Naive B cell (primary cell): ENCODE data around the gene LBX1. TPM values are rescaled to one million over a fixed set of nuclear protein-coding genes. Genes with fewer than 3 reads are reported as not detected.
A peak's percentile ranks its signal among the peaks of the same experiment; 100 is the strongest.

Experiments
- ATAC-seq, 2 donors: fragments of 150-1000 bp; cut with Tn5 transposase; 2 replicates each; pipeline ENCODE4 v1.10.0; 2021; ENCODE audit warnings: low read depth in 2 of 2, mild to moderate bottlenecking in 2 of 2, moderate library complexity in 2 of 2
- DNase-seq: peaks from one replicate; pipeline ENCODE4 v3.0.0; 2022
- H3K27ac Mint-ChIP-seq, 6 donors: one replicate each; pipeline ENCODE4 v1.8.0; 2020 to 2022; ENCODE audit warnings: mild to moderate bottlenecking in 6 of 6, mixed read lengths in 6 of 6, moderate library complexity in 5 of 6, inconsistent platforms in 2 of 6
- H3K27me3 Mint-ChIP-seq, 3 donors: one replicate each; pipeline ENCODE4 v1.8.0; 2021 to 2022; ENCODE audit warnings: mixed read lengths in 3 of 3, mild to moderate bottlenecking in 1 of 3
- H3K36me3 Mint-ChIP-seq, 2 donors: one replicate each; pipeline ENCODE4 v1.8.0; 2020 to 2022; ENCODE audit warnings: mixed read lengths in 2 of 2, inconsistent platforms in 1 of 2, mild to moderate bottlenecking in 1 of 2
- H3K4me1 Mint-ChIP-seq, 3 donors: one replicate each; pipeline ENCODE4 v1.8.0; 2020 to 2022; ENCODE audit warnings: mixed read lengths in 3 of 3, inconsistent platforms in 1 of 3, mild to moderate bottlenecking in 1 of 3, moderate library complexity in 1 of 3
- H3K4me3 Mint-ChIP-seq, 8 donors: one replicate each; pipeline ENCODE4 v1.8.0; 2020 to 2022; ENCODE audit warnings: mild to moderate bottlenecking in 8 of 8, mixed read lengths in 8 of 8, moderate library complexity in 8 of 8, inconsistent platforms in 2 of 8
- H3K9me3 Mint-ChIP-seq, 7 donors: one replicate each; pipeline ENCODE4 v1.8.0; 2020 to 2022; ENCODE audit warnings: mixed read lengths in 7 of 7, mild to moderate bottlenecking in 5 of 7, inconsistent platforms in 2 of 7, moderate library complexity in 1 of 7
- polyA plus RNA-seq, 6 donors: library from polyadenylated mRNA; unstranded; fragments of 300-500 nt; fragmentation: Illumina TruSeq; gene quantifications; one replicate each; pipeline ENCODE4 v1.2.3, GENCODE V29; 2021; ENCODE audit warnings: low read depth in 6 of 6

Gene LBX1
- polyA plus RNA-seq, 6 donors from 2014 or later, result not detected

GRCh38 chr10:101227429-101228152 lies 1.7 kb downstream of the LBX1 start:
- peaks cover 4 to 16% of the 10 kb centered on the region in 2 donors for H3K36me3 Mint-ChIP-seq
- H3K9me3 Mint-ChIP-seq, result peaks cover 0 to 16% (median 4%) of the 10 kb centered on the region in 7 donors
- DNase-seq (no peak), ATAC-seq (no peak)
- peak overlapping the region in 3 of 6 donors; percentile 87 to 95 (median 91) for H3K27ac Mint-ChIP-seq
- H3K4me3 Mint-ChIP-seq, result peak overlapping the region; percentile 60 to 83 (median 77)
- peaks cover 66 to 89% (median 82%) of the 10 kb centered on the region in 3 donors for H3K27me3 Mint-ChIP-seq
- H3K4me1 Mint-ChIP-seq, result peaks cover 39 to 62% (median 54%) of the 10 kb centered on the region in 3 donors

GRCh38 chr10:101226491-101227428 lies 2.5 kb downstream of the LBX1 start:
- Mint-ChIP-seq H3K9me3 (peaks cover 0 to 16% (median 4%) of the 10 kb centered on the region in 7 donors), H3K36me3 (peaks cover 4 to 16% of the 10 kb centered on the region in 2 donors), H3K4me1 (peaks cover 47 to 69% (median 61%) of the 10 kb centered on the region in 3 donors), H3K27me3 (peaks cover 66 to 89% (median 82%) of the 10 kb centered on the region in 3 donors), H3K27ac (peak overlapping the region in 4 of 6 donors; percentile 29 to 97 (median 50)), H3K4me3 (peak overlapping the region; percentile 60 to 92 (median 86))
- DNase-seq, result no peak
- peak; percentile 22 to 27 for ATAC-seq

- peaks cover 47 to 69% (median 62%) of the 10 kb centered on the region in 3 donors for H3K4me1 Mint-ChIP-seq
- no peak for ATAC-seq
- peaks cover 66 to 89% (median 82%) of the 10 kb centered on the region in 3 donors for H3K27me3 Mint-ChIP-seq
Observed at GRCh38 chr10:101225846-101226421, 3.3 kb downstream of the LBX1 start.

GRCh38 chr10:101224910-101225823 lies 4.1 kb downstream of the LBX1 start:
- Mint-ChIP-seq H3K4me3 (peak overlapping the region; percentile 54 to 92 (median 82)), H3K27me3 (peaks cover 66 to 89% (median 82%) of the 10 kb centered on the region in 3 donors), H3K4me1 (peaks cover 44 to 61% (median 57%) of the 10 kb centered on the region in 3 donors), H3K27ac (peak overlapping the region in 4 of 6 donors; percentile 53 to 97 (median 92)), H3K9me3 (peaks cover 0 to 13% (median 4%) of the 10 kb centered on the region in 7 donors), H3K36me3 (peaks cover 4 to 16% of the 10 kb centered on the region in 2 donors)
- ATAC-seq, result peak; percentile 16 to 26
- no peak for DNase-seq

More at GRCh38 chr10:101225846-101226421, 3.3 kb downstream of the LBX1 start:
- DNase-seq, result no peak
- peaks cover 4 to 16% of the 10 kb centered on the region in 2 donors for H3K36me3 Mint-ChIP-seq
- H3K9me3 Mint-ChIP-seq, result peaks cover 0 to 16% (median 4%) of the 10 kb centered on the region in 7 donors
- peak overlapping the region; percentile 60 to 92 (median 86) for H3K4me3 Mint-ChIP-seq
- peak overlapping the region in 5 of 6 donors; percentile 50 to 97 (median 53) for H3K27ac Mint-ChIP-seq

GRCh38 chr10:101224060-101224909 lies 5.0 kb downstream of the LBX1 start:
- Mint-ChIP-seq H3K36me3 (peaks cover 4 to 16% of the 10 kb centered on the region in 2 donors), H3K27me3 (peaks cover 74 to 90% (median 84%) of the 10 kb centered on the region in 3 donors), H3K27ac (peak overlapping the region in 2 of 6 donors; percentile 63 to 84), H3K4me3 (peak overlapping the region in 5 of 8 donors; percentile 71 to 89 (median 77)), H3K9me3 (peaks cover 0 to 13% (median 4%) of the 10 kb centered on the region in 7 donors), H3K4me1 (peaks cover 42 to 58% (median 56%) of the 10 kb centered on the region in 3 donors)
- ATAC-seq (no peak), DNase-seq (no peak)

- Mint-ChIP-seq H3K27ac (peak overlapping the region in 3 of 6 donors; percentile 52 to 84 (median 63)), H3K36me3 (peaks cover 4 to 16% of the 10 kb centered on the region in 2 donors), H3K27me3 (peaks cover 79 to 93% (median 87%) of the 10 kb centered on the region in 3 donors), H3K9me3 (peaks cover 0 to 15% (median 6%) of the 10 kb centered on the region in 7 donors), H3K4me3 (peak overlapping the region; percentile 64 to 89 (median 76)), H3K4me1 (peaks cover 41 to 55% (median 55%) of the 10 kb centered on the region in 3 donors)
- DNase-seq (no peak), ATAC-seq (no peak)
Observed at GRCh38 chr10:101223274-101224059, 5.8 kb downstream of the LBX1 start.

GRCh38 chr10:101222683-101223273 lies 6.5 kb downstream of the LBX1 start:
- peak; percentile 37 to 43 for ATAC-seq
- Mint-ChIP-seq H3K9me3 (peaks cover 0 to 14% (median 5%) of the 10 kb centered on the region in 7 donors), H3K27ac (peak overlapping the region in 3 of 6 donors; percentile 39 to 63 (median 52)), H3K4me3 (peak overlapping the region; percentile 64 to 89 (median 76)), H3K4me1 (peaks cover 39 to 55% (median 54%) of the 10 kb centered on the region in 3 donors), H3K27me3 (peaks cover 79 to 94% (median 89%) of the 10 kb centered on the region in 3 donors), H3K36me3 (peaks cover 4 to 16% of the 10 kb centered on the region in 2 donors)
- no peak for DNase-seq

GRCh38 chr10:101221963-101222531 lies 7.2 kb downstream of the LBX1 start:
- peak overlapping the region in 7 of 8 donors; percentile 4 to 88 (median 71) for H3K4me3 Mint-ChIP-seq
- peaks cover 4 to 16% of the 10 kb centered on the region in 2 donors for H3K36me3 Mint-ChIP-seq
- H3K27me3 Mint-ChIP-seq, result peaks cover 74 to 96% (median 84%) of the 10 kb centered on the region in 3 donors
- ATAC-seq (no peak), DNase-seq (no peak)
- H3K9me3 Mint-ChIP-seq, result peaks cover 0 to 11% (median 3%) of the 10 kb centered on the region in 7 donors
- peak overlapping the region in 4 of 6 donors; percentile 4 to 85 (median 30) for H3K27ac Mint-ChIP-seq
- H3K4me1 Mint-ChIP-seq, result peaks cover 36 to 55% (median 50%) of the 10 kb centered on the region in 3 donors

GRCh38 chr10:101221549-101221948 lies 7.7 kb downstream of the LBX1 start:
- Mint-ChIP-seq H3K9me3 (peaks cover 0 to 12% (median 3%) of the 10 kb centered on the region in 7 donors), H3K27ac (no peak overlapping the region)

More at GRCh38 chr10:101221549-101221948, 7.7 kb downstream of the LBX1 start:
- Mint-ChIP-seq H3K27me3 (peaks cover 74 to 97% (median 86%) of the 10 kb centered on the region in 3 donors), H3K4me1 (peaks cover 36 to 56% (median 49%) of the 10 kb centered on the region in 3 donors), H3K4me3 (peak overlapping the region in 6 of 8 donors; percentile 4 to 88 (median 68)), H3K36me3 (peaks cover 4 to 16% of the 10 kb centered on the region in 2 donors)
- ATAC-seq (no peak), DNase-seq (no peak)
